H1 (cell line): ENCODE data around the gene PET117. TPM values are rescaled to one million over a fixed set of nuclear protein-coding genes. Genes with fewer than 3 reads are reported as not detected.

Source experiments
- CTCF ChIA-PET: fragments of 300-600 bp; sonication (Branson Sonifier 250); formaldehyde crosslinking; loops from one replicate; lab custom pipeline; 2021; ENCODE audit not compliant: partially characterized antibody; lab: Charles Lee
- POLR2A ChIA-PET: fragments of 300-600 bp; sonication (Branson Sonifier 250); formaldehyde crosslinking; loops from one replicate; lab custom pipeline; 2021; ENCODE audit warnings: inconsistent platforms; ENCODE audit not compliant: partially characterized antibody; lab: Charles Lee
- DNase-seq, 2 experiments: peaks; one replicate each; pipeline versions ENCODE4 v3.0.0 to v3.0.0-alpha.2; 2010 to 2022; ENCODE audit warnings: low spot score in 2 of 2, low read depth in 1 of 2, mixed read lengths in 1 of 2
- FAIRE-seq: peaks from 2 replicates; lab custom pipeline; 2011; peaks lifted over from hg19 to GRCh38; lab: Jason Lieb, UNC
- H2AFZ ChIP-seq: 2 replicates; pipeline ENCODE4 v1.8.1; 2012; ENCODE audit warnings: low read length, inconsistent platforms
- H2AK5ac ChIP-seq: 2 replicates; pipeline ENCODE4 v1.6.1; 2013; ENCODE audit warnings: low read depth, low read length
- H2BK120ac ChIP-seq: replicated peaks from 2 replicates; pipeline ENCODE3; 2013; ENCODE audit warnings: low read depth, low read length, inconsistent platforms
- H2BK12ac ChIP-seq: 2 replicates; pipeline ENCODE4 v1.6.1; 2013; ENCODE audit warnings: low read depth, low read length
- H2BK15ac ChIP-seq: 2 replicates; pipeline ENCODE4 v1.6.1; 2013; ENCODE audit warnings: low read length
- H2BK20ac ChIP-seq: 2 replicates; pipeline ENCODE4 v1.6.1; 2013; ENCODE audit warnings: low read length
- H2BK5ac ChIP-seq: 2 replicates; pipeline ENCODE4 v1.6.1; 2013; ENCODE audit warnings: low read depth, low read length
- H3K14ac ChIP-seq: 2 replicates; pipeline ENCODE4 v1.6.1; 2013; ENCODE audit warnings: inconsistent platforms; ENCODE audit not compliant: insufficient read length
- H3K18ac ChIP-seq: 2 replicates; pipeline ENCODE4 v1.6.1; 2013; ENCODE audit warnings: low read length; ENCODE audit errors: extremely low read depth
- H3K23ac ChIP-seq: 2 replicates; pipeline ENCODE4 v1.6.1; 2013; ENCODE audit warnings: inconsistent platforms; ENCODE audit not compliant: insufficient read length
- H3K23me2 ChIP-seq: 2 replicates; pipeline ENCODE4 v1.6.1; 2013; ENCODE audit warnings: low read depth, low read length
- H3K27ac ChIP-seq: 2 replicates; pipeline ENCODE4 v1.6.1; 2011; ENCODE audit warnings: low read depth, low read length, inconsistent platforms
- H3K27me3 ChIP-seq, 4 experiments: replicated peaks in 1 of 4; 1 replicate in 1 of 4; 2 replicates in 3 of 4; pipeline versions ENCODE4 v1.6.1 to v1.8.1; 2011 to 2013; ENCODE audit warnings: low read length in 3 of 4, mild to moderate bottlenecking in 3 of 4, inconsistent platforms in 2 of 4, mixed read lengths in 2 of 4, moderate library complexity in 1 of 4; ENCODE audit not compliant: control insufficient read depth in 3 of 4, insufficient read depth in 3 of 4; ENCODE audit errors: extremely low read depth in 1 of 4
- H3K36me3 ChIP-seq, 4 experiments: 2 replicates each; pipeline versions ENCODE4 v1.6.1 to v1.8.1; 2011 to 2013; ENCODE audit warnings: mild to moderate bottlenecking in 4 of 4, low read length in 3 of 4, moderate library complexity in 2 of 4, control low read depth in 1 of 4, inconsistent platforms in 1 of 4; ENCODE audit not compliant: insufficient read depth in 4 of 4, control insufficient read depth in 2 of 4
- H3K4ac ChIP-seq: replicated peaks from 2 replicates; pipeline ENCODE3; 2013; ENCODE audit warnings: low read length, low read depth, mixed read lengths, inconsistent platforms; ENCODE audit not compliant: insufficient read length
- H3K4me1 ChIP-seq, 4 experiments: replicated peaks in 1 of 4; 1 replicate in 1 of 4; 2 replicates in 3 of 4; pipeline versions ENCODE4 v1.6.1 to v1.8.1; 2011 to 2013; ENCODE audit warnings: low read length in 3 of 4, inconsistent platforms in 2 of 4, mixed read lengths in 1 of 4; ENCODE audit not compliant: insufficient read depth in 4 of 4, control insufficient read depth in 3 of 4
- H3K4me2 ChIP-seq, 2 experiments: 2 replicates each; pipeline versions ENCODE4 v1.6.1 to v1.8.1; 2011 to 2013; ENCODE audit warnings: low read depth in 2 of 2, low read length in 2 of 2, control low read depth in 1 of 2, inconsistent platforms in 1 of 2, mild to moderate bottlenecking in 1 of 2; ENCODE audit not compliant: insufficient read depth in 1 of 2
- H3K4me3 ChIP-seq, 4 experiments: fragments of 200-600, 300-600 bp in 1 of 4; sonication (generic), shearing (Covaris generic), sonication (Bioruptor Twin) in 1 of 4; 2 replicates each; pipeline versions ENCODE4 v1.5.1 to v1.8.1; 2011 to 2016; ENCODE audit warnings: low read length in 4 of 4, low read depth in 3 of 4, control low read depth in 2 of 4, inconsistent platforms in 2 of 4, mild to moderate bottlenecking in 2 of 4, mixed read lengths in 1 of 4, moderate library complexity in 1 of 4; ENCODE audit not compliant: insufficient read depth in 2 of 4; ENCODE audit errors: extremely low read depth in 1 of 4
- H3K56ac ChIP-seq: replicated peaks from 2 replicates; pipeline ENCODE3; 2013; ENCODE audit warnings: low read depth, mild to moderate bottlenecking, mixed read lengths, low read length, inconsistent platforms; ENCODE audit not compliant: insufficient read length
- H3K79me1 ChIP-seq: 2 replicates; pipeline ENCODE4 v1.6.1; 2013; ENCODE audit warnings: low read depth, low read length, control low read depth
- H3K79me2 ChIP-seq, 2 experiments: 2 replicates each; pipeline versions ENCODE4 v1.6.1 to v1.8.1; 2012 to 2013; ENCODE audit warnings: low read length in 2 of 2, mild to moderate bottlenecking in 2 of 2, inconsistent platforms in 1 of 2; ENCODE audit not compliant: insufficient read depth in 2 of 2, control insufficient read depth in 1 of 2
- H3K9ac ChIP-seq, 4 experiments: replicated peaks in 1 of 4; 1 replicate in 1 of 4; 2 replicates in 3 of 4; pipeline versions ENCODE4 v1.6.1 to v1.8.1; 2011 to 2013; ENCODE audit warnings: low read depth in 3 of 4, low read length in 3 of 4, control low read depth in 2 of 4, mild to moderate bottlenecking in 2 of 4, moderate library complexity in 2 of 4, inconsistent platforms in 1 of 4; ENCODE audit errors: extremely low read depth in 1 of 4
- H3K9me3 ChIP-seq, 2 experiments: 2 replicates each; pipeline versions ENCODE4 v1.6.1 to v1.8.1; 2012 to 2013; ENCODE audit warnings: mild to moderate bottlenecking in 2 of 2, moderate library complexity in 2 of 2, control low read depth in 1 of 2, inconsistent platforms in 1 of 2, low read depth in 1 of 2, low read length in 1 of 2, mixed read lengths in 1 of 2; ENCODE audit not compliant: insufficient read depth in 2 of 2
- H4K20me1 ChIP-seq, 2 experiments: replicated peaks in 1 of 2; 2 replicates each; pipeline versions ENCODE3 to v1.8.1; 2011 to 2013; ENCODE audit warnings: inconsistent platforms in 2 of 2, low read length in 2 of 2, mild to moderate bottlenecking in 1 of 2; ENCODE audit not compliant: insufficient read depth in 2 of 2, control insufficient read depth in 1 of 2
- H4K5ac ChIP-seq: 2 replicates; pipeline ENCODE4 v1.6.1; 2013; ENCODE audit warnings: low read length, low read depth, mixed read lengths, inconsistent platforms; ENCODE audit not compliant: insufficient read length
- H4K8ac ChIP-seq: 2 replicates; pipeline ENCODE4 v1.8.0; 2013; ENCODE audit warnings: mild to moderate bottlenecking, moderate library complexity, low read length, inconsistent platforms; ENCODE audit not compliant: insufficient read depth; ENCODE audit errors: extremely low read depth
- H4K91ac ChIP-seq: replicated peaks from 2 replicates; pipeline ENCODE3; 2013; ENCODE audit warnings: low read length, mixed read lengths, inconsistent platforms; ENCODE audit not compliant: insufficient read length
- BACH1 ChIP-seq: IDR thresholded peaks from 2 replicates; pipeline ENCODE4 v1.6.1; 2012; ENCODE audit warnings: low read length, improper control_type of control experiment
- BRCA1 ChIP-seq: IDR thresholded peaks from 2 replicates; pipeline ENCODE4 v1.6.1; 2012; ENCODE audit warnings: low read depth, low read length, improper control_type of control experiment
- CEBPB ChIP-seq: IDR thresholded peaks from 2 replicates; pipeline ENCODE4 v1.6.1; 2012; ENCODE audit warnings: low read depth, low read length
- EP300 ChIP-seq, 2 experiments: IDR thresholded peaks; 1 replicate in 1 of 2; 2 replicates in 1 of 2; pipeline ENCODE4 v1.6.1; 2011 to 2012; ENCODE audit warnings: low read depth in 2 of 2, low read length in 2 of 2, mild to moderate bottlenecking in 2 of 2, borderline replicate concordance in 1 of 2, inconsistent platforms in 1 of 2, moderate library complexity in 1 of 2
- EZH2 ChIP-seq: fragments of 200-600 bp; sonication (generic); IDR thresholded peaks from 2 replicates; pipeline ENCODE4 v1.7.1; 2012; ENCODE audit warnings: low read depth, mild to moderate bottlenecking, moderate library complexity, low read length, inconsistent platforms; ENCODE audit not compliant: severe bottlenecking
- GTF2F1 ChIP-seq: IDR thresholded peaks from 2 replicates; pipeline ENCODE4 v1.6.1; 2012; ENCODE audit warnings: low read depth, low read length, improper control_type of control experiment, borderline replicate concordance
- HDAC2 ChIP-seq, 2 experiments: fragments of 300-600 bp in 1 of 2; sonication (generic) in 1 of 2; IDR thresholded peaks; 2 replicates each; pipeline ENCODE4 v1.6.1; 2011 to 2012; ENCODE audit warnings: low read depth in 2 of 2, low read length in 2 of 2, mild to moderate bottlenecking in 2 of 2, moderate library complexity in 2 of 2, borderline replicate concordance in 1 of 2, inconsistent platforms in 1 of 2
- HDAC6 ChIP-seq: IDR thresholded peaks from one replicate; pipeline ENCODE4 v1.7.1; 2012; ENCODE audit warnings: low read depth, mild to moderate bottlenecking, inconsistent platforms, low read length, moderate library complexity
- JUN ChIP-seq: IDR thresholded peaks from 2 replicates; pipeline ENCODE4 v1.6.1; 2011; ENCODE audit warnings: low read depth, mild to moderate bottlenecking, improper control_type of control experiment, low read length
- JUND ChIP-seq: IDR thresholded peaks from 2 replicates; pipeline ENCODE4 v1.6.1; 2011; ENCODE audit warnings: mild to moderate bottlenecking, improper control_type of control experiment, low read length
- MAX ChIP-seq: IDR thresholded peaks from 2 replicates; pipeline ENCODE4 v1.6.1; 2012; ENCODE audit warnings: inconsistent platforms
- SRF ChIP-seq: IDR thresholded peaks from 2 replicates; pipeline ENCODE4 v1.6.1; 2011; ENCODE audit warnings: mild to moderate bottlenecking, low read depth, low read length, moderate library complexity
- TAF1 ChIP-seq: IDR thresholded peaks from 2 replicates; pipeline ENCODE4 v1.6.1; 2011; ENCODE audit warnings: mild to moderate bottlenecking, low read depth, low read length
- WGBS, 2 experiments: shearing (Covaris generic) in 1 of 2; methylation state at CpG; one replicate each; pipeline versions ENCODE4 v1.1.6 to v1.1.7; 2013 to 2015; ENCODE audit warnings: low lambda C conversion rate in 2 of 2, mixed read lengths in 2 of 2, inconsistent platforms in 1 of 2, low coverage in 1 of 2, missing lambda C conversion rate in 1 of 2; ENCODE audit not compliant: insufficient replicate concordance in 2 of 2, insufficient coverage in 1 of 2, insufficient read length in 1 of 2; ENCODE audit errors: extremely low coverage in 1 of 2, missing lambda C conversion rate in 1 of 2; 5-methylcytosine and 5-hydroxymethylcytosine counted together
- polyA plus RNA-seq, 7 experiments: library from polyadenylated mRNA; depleted of rRNA in 3 of 7; stranded (reverse) in 5 of 7; unstranded in 2 of 7; fragments of >200 nt in 5 of 7; fragments of 200-250 nt in 2 of 7; gene quantifications; 1 replicate in 5 of 7; 2 replicates in 1 of 7; 4 replicates in 1 of 7; pipeline versions ENCODE4 v1.2.1 to v1.2.3, GENCODE V29; 2011 to 2013; ENCODE audit warnings: missing spikeins in 2 of 7, mixed read lengths in 2 of 7
- total RNA-seq: library from RNA; stranded (reverse); fragmentation: NEBNext Ultra II Directional; extraction: Animal tissue kit (Norgen Biotek cat#: 25700); gene quantifications from 2 replicates; pipeline ENCODE4 v1.2.1, GENCODE V29; 2021

PET117 gene
- total and polyA plus RNA-seq, 2 of the 8 experiments (the other 6 are each of a cell fraction or from before 2014, with no cell fraction given): 9.1 to 23.8 TPM

GRCh38 chr20:18176318-18176785 is 38.7 kb downstream of the PET117 start:
- peaks cover 0 to 9% (median 3%) of the 10 kb centered on the region in 4 experiments; a peak in 2 of 8 replicates for H3K36me3 ChIP-seq
- no peaks in the 10 kb centered on the region for H3K27me3 ChIP-seq
- WGBS, 2 experiments: 82% methylated on average over 7 of the region's 8 CpGs; no CpG with 5 or more reads in 1 of the 2 experiments
- no peaks in the 10 kb centered on the region for H3K4me1 ChIP-seq
- H3K9ac ChIP-seq: no peak overlapping the region
- no peak overlapping the region for H4K91ac ChIP-seq
- H3K23me2 ChIP-seq: no peaks in the 10 kb centered on the region
- no peak overlapping the region for H2AK5ac ChIP-seq
- H3K56ac ChIP-seq: no peak overlapping the region
- no peak overlapping the region for H2BK15ac ChIP-seq
- H3K9me3 ChIP-seq: peaks cover 0 to 10% of the 10 kb centered on the region in 2 experiments; a peak in 1 of 4 replicates
- no peaks in the 10 kb centered on the region for H3K79me1 ChIP-seq
- H2BK20ac ChIP-seq: no peak overlapping the region
- H3K4me2 ChIP-seq: no peak overlapping the region
- POLR2A ChIA-PET: interaction anchor here (0.6 to 1.8 kb wide), 5 partner anchors 10 to 1329 kb away, joined by 3 to 6 read pairs (median 3); partner anchors contain the start of gene ZNF133
- H4K5ac ChIP-seq: no peak overlapping the region
- peak overlapping the region; percentile 22; the same call in 1 of the 2 replicates for H4K8ac ChIP-seq
- H2BK120ac ChIP-seq: no peak overlapping the region
- CTCF ChIA-PET: interaction anchor here (0.6 to 1.6 kb wide), 7 partner anchors 9 to 298 kb away, joined by 3 to 6 read pairs (median 4); no protein-coding TSS in a partner anchor
- no peak overlapping the region for H3K14ac ChIP-seq
- DNase-seq: peak; percentile 50 to 51
- H3K23ac ChIP-seq: no peak overlapping the region
- peaks cover 0 to 26% of the 10 kb centered on the region in 2 experiments; a peak in 2 of 4 replicates for H3K79me2 ChIP-seq
- peak overlapping the region; percentile 79 for H2BK5ac ChIP-seq
- FAIRE-seq: no peak
- H3K4me3 ChIP-seq: no peak overlapping the region
- no peak overlapping the region for H2AFZ ChIP-seq
- H3K4ac ChIP-seq: no peak overlapping the region
- H2BK12ac ChIP-seq: peak overlapping the region; percentile 32; the same call in 1 of the 2 replicates
- H4K20me1 ChIP-seq: peaks cover 0 to 2% of the 10 kb centered on the region in 2 experiments
- no peak overlapping the region for H3K27ac ChIP-seq
- H3K18ac ChIP-seq: peak overlapping the region; percentile 62
- TF ChIP-seq JUN (0 out of 2 replicates have a peak, but pooled peaks have one; percentile 13), SRF (no peak), EP300 (IDR thresholded peaks at IDR 0.05; ENCODE audit: borderline replicate concordance in 1 of 2, low read depth in 2 of 2, low read length in 2 of 2) (no peak), MAX (no peak), EZH2 (no peak), CEBPB (peak; percentile 72), HDAC2 (IDR thresholded peaks at IDR 0.05; ENCODE audit: borderline replicate concordance in 1 of 2, low read depth in 2 of 2, low read length in 2 of 2) (no peak), GTF2F1 (no peak), JUND (peak; percentile 52; the same call in 1 of the 2 replicates), BACH1 (no peak), BRCA1 (no peak), HDAC6 (no peak), TAF1 (no peak)
